T47D (cell line): ENCODE results near the gene FAM3D.
A peak's percentile ranks its signal among the peaks of the same experiment; 100 is the strongest.

Experiments
- DNase-seq, 2 experiments: peaks; one replicate each; pipeline versions ENCODE4 v3.0.0 to v3.0.0-alpha.2; 2011 to 2012; ENCODE audit warnings: low read depth in 1 of 2, low spot score in 1 of 2
- JUND ChIP-seq: IDR thresholded peaks from 2 replicates; pipeline ENCODE4 v1.6.1; 2012; ENCODE audit warnings: low read depth
- in situ Hi-C: cut with HindIII; loops from 2 replicates; pipeline ENCODE4 v1.10.0; 2016; ENCODE audit warnings: low sequenced_read_pairs, low pct_unique_long_range_greater_than_20kb

Gene FAM3D

DNA sequence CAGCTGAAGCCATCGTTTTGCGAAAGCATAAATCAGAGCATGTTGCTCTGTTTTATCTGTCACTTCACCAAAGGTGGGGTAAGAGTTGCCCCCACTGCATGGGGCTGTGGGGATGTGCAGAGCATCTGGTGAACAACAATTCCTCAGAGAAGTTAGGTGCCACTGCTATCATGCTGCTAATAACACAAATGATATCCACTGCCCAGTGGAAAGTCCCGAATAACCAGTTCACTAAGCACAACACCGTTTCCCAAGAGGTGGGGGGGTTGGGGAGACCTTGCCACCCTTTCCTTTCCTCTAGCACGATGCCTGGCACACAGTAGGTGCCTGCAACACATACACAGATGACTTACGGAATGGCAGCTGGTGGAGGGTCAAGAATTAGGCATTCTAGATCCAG lies 38.6 kb downstream of the FAM3D start:
- peak in 1 of 2 experiments; percentile 22 for DNase-seq
- in situ Hi-C loops = no loop called here
- no peak for TF ChIP-seq JUND

DNA sequence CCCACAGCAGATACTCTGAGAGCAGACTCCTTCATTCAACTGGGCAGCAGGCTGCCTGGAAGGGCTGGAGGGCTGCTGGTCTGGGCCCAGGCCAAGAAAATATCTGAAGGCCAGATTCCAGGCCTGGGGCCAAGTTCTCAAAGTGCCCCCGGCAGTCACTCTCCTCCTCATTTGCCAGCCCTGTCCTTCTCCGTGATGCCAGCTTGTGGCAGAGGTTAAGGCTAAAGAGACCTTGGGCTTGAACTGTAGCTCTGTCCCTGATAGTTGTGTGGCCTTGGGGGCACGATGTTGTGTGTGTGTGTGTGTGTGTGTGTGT lies 39.0 kb downstream of the FAM3D start:
- in situ Hi-C loops = no loop called here
- peak in 1 of 2 experiments; percentile 22 for DNase-seq
- no peak for TF ChIP-seq JUND

DNA sequence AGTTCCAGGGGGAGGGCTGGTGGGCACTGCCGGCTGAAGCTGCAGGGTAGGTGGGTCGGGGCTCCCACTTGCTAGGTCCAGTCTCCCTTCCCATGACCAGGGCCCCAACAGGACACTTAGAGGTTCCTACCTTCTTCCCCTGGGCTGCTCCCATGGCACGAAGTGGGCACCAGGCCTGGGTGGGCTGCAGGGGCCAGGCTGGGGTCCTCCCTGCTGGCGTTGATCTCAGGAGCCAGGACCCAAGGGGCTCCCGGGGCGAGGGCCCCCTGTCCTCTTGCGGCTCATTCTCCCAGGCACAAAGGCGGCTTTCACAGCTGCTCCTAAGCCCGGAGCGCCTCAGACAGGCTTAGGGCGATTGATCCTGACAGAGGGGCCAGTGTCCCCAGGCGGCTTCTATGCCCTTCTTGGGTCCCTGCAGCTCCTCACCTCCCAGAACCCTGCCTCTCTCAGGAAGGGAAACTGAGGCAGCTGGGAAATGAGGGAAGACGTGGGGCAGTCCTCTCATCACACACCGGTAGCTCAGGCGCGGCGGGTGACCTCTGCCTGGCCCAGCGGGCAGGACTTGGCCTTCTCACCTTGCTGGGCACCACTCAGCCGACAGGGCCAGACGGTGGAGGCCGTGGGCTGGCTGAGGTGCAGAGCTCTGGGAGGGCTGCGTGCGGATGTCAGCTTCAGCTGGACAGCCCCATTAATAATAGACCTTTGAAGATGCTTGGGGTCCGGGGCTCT lies 39.6 kb downstream of the FAM3D start:
- no peak for TF ChIP-seq JUND
- in situ Hi-C loops = no loop called here
- no peak for DNase-seq

DNA sequence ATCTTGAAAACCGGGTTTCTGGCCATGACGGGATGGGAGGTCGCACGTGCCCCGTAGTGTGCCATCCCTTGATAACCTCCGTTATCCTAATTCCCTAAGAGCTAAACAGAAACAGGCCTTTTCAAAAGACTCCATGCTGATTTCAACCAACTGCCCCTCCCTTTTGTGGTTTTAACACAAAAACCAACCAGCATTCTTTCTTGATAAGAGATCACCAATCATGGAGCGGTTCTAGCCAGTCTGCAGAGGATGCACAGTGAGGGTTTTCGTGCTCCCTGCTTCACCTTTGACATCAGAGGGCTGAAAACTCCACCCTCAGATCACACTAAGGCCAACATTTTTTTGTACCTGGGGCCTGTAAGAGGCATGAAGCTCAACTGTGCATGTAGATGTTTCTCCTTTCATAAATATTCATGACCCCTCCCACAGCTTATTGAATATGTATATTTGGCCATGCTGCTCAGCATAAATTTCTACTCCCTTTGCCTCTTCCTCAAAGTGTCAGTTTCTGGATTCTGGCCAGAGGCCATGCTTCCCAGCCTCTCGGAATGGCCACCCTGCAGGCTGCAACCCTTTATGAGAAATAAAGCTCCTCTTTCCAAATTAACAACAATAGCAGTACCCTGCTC lies 41.3 kb downstream of the FAM3D start:
- in situ Hi-C loops = no loop called here
- no peak for DNase-seq

DNA sequence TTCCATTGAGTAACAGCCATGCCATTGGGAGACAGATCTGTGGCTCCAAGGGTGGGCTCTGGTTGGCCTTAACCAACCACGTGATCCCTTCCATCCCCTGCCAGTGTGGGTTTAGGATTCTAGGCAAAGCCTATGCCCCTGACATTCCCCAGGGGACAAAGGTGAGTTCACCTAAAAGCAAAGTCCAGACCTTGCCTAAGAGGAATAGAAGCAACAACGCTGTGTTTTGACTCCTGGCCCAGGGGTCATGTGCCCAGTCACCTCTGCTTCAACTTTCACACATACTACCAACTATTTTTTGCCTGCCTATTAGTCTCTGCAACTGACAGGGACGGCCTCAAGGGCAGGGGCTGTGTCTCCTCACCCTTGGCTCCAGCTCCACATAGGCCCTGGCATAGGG lies 42.0 kb downstream of the FAM3D start:
- in situ Hi-C loops = no loop called here

More for the DNA sequence above, 41.3 kb downstream of the FAM3D start:
- TF ChIP-seq JUND = no peak

DNA sequence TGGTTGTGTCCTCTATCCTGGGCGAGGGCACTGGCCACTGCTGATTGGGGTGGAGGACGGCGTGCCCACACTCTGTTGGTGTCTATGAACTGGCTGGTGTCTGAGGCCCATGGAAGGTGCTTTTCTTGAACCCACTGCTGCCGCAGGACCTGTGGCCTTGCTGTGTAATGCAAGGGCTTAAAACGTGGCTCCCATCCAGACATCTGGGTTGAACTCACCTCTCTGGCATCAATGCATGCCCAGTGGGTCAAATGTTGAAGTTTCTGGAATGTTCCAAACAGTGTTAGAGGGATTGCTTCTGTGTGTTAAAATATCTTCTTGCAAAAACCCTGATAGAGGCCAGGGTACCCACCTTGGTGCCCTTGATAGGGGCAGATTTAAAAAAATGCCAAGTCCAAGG lies 42.6 kb downstream of the FAM3D start:
- no peak for TF ChIP-seq JUND
- in situ Hi-C loops = no loop called here
- no peak for DNase-seq

More for the DNA sequence above, 42.0 kb downstream of the FAM3D start:
- no peak for TF ChIP-seq JUND
- no peak for DNase-seq

DNA sequence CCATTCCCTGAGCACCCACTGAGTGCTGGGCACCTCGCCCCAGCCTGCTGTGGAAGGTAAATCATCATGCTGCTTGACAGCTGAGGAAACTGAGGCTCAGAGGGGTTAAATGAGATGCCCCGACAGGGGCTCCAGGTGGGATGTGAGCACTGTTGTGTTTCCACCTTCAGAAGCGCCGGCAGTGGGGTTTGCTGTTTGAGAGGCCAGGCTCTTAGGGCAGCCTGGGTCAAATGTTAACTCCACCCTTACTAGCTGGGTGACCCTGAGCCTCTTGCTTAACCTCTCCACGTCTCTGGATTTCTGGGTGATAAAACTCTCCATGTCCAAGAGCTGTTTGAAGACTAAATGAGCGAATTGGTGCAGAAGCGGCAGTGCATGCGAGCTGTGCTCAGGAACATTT lies 43.1 kb downstream of the FAM3D start:
- TF ChIP-seq JUND = no peak
- no peak for DNase-seq
- in situ Hi-C loops = no loop called here

DNA sequence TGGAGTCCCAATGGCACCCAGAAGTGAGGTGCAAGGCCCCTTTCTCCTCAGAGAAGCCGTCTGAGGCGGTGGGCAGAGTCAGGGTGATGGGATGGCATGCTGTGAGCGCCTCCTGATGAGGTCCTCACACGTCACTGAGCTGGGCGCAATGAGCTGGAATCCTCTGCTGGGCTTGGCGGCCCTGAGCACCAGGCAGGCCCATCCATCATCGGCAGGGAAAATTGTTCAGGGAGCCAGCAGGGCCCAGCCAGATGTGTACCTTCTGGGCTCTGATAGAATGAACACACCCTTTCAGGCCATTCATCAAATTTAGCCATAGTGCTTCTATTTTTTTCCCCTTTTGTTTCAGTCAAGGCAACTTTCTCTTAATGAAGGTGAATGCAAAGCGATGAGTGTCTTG lies 43.7 kb downstream of the FAM3D start:
- in situ Hi-C loops = no loop called here

DNA sequence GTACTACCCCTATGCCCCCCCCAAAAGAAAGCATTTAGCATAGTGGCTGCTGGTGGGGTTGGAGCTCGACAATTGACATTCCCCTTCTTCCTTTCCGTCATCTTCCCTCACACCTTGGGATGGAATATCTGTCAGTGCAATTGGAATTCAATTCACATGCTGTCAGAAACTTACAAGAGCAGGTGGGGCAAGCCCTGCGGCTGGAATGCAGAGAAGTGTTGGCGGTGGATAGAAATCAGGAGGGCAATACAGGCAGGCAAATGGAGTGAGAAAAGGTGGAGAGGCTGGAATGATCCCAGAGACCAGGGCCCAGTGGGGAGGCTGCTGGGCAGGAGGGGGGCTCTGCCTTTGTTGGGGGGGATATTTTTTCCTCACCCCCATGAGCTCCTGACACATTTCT lies 44.1 kb downstream of the FAM3D start:
- in situ Hi-C loops = no loop called here
- DNase-seq = no peak
- no peak for TF ChIP-seq JUND

More for the DNA sequence above, 43.7 kb downstream of the FAM3D start:
- TF ChIP-seq JUND = no peak
- DNase-seq = no peak

DNA sequence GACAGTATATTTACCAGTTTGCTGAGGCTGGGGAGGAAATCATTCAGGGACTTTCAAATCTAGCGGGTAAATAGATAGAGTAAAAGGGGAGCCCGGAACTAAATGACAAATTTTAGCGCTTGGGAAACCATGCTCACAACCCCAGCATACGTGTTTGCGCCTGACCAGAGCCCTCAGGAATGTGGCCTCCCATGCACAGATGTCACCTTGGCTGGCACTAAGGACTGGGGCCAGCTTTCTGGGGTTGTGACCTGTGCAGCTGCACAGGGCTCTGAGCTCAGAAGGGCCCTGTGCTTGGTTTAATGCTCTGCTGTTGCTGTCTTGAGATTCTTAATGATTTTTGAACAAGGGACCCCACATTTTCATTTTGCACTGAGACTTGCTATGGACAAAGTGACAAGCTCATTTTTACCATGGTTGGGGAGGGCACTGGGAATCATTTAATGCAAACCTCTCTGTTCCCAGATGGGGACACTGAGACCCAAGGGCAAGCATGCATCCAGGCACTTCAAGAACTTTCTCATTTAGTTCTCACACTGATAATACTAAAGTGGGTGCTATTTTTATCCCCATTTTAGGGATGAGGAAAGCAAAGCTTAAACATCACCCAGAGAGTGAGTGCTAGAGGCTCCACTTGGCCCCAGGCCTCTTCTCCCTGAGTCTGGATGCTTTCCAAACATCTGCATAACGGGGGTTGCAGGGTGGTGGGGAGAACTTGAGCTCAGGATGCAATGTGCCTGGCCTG lies 45.3 kb downstream of the FAM3D start:
- in situ Hi-C loops = no loop called here
- no peak for TF ChIP-seq JUND
- DNase-seq = no peak

DNA sequence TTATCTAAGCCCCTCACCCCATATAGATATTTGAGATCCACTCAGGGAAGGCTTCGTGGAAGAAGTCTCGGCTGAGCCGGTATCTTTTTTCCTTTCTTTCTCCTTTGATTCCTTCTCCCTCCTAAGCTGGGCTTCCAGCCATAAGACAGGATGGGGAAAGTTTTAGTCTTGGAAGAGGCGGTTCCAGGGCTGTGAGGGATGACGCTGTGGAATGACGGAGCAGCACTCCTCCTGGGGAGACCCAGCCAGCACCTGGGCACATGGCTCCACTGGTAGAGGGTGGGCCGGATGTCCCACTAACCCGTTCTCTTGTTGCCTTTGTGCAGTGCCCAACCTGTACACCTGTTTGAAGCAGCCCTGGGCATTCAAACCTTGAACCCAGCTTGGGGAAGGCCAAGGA lies 46.2 kb downstream of the FAM3D start:
- in situ Hi-C loops = no loop called here
- TF ChIP-seq JUND = no peak

DNA sequence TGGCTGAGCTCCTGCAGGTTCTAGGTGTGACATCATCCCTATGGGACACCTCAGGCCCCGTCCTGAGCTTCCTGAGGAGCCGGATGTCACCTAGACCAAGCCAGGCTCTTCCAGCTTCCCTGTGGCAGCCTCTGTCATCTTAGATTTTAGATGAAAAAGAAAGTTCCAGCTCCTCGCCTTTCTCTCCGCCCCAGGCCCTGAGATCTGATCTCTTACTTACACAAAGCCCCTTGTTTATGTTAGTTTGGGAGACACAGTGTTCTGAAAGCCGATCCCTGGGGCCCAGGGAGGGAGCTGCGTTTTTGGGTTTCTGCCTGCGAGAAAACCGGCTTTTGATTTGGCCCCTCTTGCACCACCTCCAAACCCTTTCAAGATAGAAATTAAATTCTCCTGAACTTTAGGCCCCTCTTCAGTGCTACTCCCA lies 49.2 kb downstream of the FAM3D start:
- TF ChIP-seq JUND = no peak
- peak in 1 of 2 experiments; percentile 22 for DNase-seq
- in situ Hi-C loops = no loop called here

More for the DNA sequence above, 46.2 kb downstream of the FAM3D start:
- no peak for DNase-seq

DNA sequence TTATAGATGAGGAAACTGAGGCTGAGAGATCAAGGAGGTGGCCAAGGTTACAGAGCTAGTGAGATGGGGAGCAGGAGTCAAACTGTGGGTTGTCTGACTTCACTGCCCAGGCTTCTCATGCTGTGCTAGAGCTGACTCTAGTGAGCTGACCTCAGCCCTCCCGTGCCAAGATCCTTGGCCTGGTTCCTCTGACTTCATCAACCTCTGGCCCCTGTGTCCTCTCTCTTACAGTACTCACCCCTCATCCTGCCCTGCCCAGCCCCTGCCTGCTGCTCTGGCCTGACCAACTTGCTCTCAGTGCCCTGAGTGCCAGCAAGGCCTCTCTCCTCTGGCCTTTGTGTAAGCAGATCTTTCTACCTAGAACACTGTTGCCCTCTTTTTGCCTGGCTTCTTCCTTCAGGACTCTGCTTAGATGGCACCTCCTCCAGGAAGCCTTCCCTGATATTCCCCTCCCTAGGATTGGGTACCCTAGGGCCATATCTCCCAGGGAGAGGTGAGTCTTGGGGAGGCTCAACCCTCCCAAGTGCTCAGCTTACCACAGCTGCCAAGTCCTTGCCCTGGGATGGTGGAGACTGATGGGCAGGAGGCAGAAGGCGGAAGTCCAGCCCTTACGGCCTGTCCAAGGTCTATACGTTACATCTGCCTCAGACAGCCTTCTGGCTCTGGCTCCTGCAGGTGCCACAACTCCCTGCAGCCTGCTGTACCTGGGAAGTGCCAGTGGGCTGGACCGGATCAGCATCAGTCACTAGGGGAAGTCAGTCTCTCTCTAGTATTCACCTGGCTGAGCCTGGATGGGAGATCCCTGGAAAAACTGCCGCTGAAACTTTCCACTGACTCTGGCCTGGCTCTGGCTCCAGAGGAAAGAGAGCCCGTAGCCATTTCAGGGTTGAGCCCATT lies 53.1 kb downstream of the FAM3D start:
- in situ Hi-C loops = no loop called here

More for the DNA sequence above, 53.1 kb downstream of the FAM3D start:
- no peak for DNase-seq
- no peak for TF ChIP-seq JUND
